DOHH2 (cell line): Measurements from ENCODE around the gene DCXR.

Experiments used
- EZH2phosphoT487 ChIP-seq: fragments of 200-600 bp; sonication (generic); IDR thresholded peaks from 2 replicates; pipeline ENCODE4 v1.6.1; 2017; ENCODE audit warnings: borderline replicate concordance, mild to moderate bottlenecking, antibody characterized with exemption, low read length, moderate library complexity, mixed read lengths
- TF ChIP-seq, protein P1 (sequence below): fragments of 200-600 bp; sonication (generic); IDR thresholded peaks from one replicate; pipeline ENCODE4 v1.5.1; 2014; ENCODE audit warnings: antibody characterized with exemption, mild to moderate bottlenecking, low read depth, low read length; ENCODE audit not compliant: poor library complexity, severe bottlenecking

DNA sequence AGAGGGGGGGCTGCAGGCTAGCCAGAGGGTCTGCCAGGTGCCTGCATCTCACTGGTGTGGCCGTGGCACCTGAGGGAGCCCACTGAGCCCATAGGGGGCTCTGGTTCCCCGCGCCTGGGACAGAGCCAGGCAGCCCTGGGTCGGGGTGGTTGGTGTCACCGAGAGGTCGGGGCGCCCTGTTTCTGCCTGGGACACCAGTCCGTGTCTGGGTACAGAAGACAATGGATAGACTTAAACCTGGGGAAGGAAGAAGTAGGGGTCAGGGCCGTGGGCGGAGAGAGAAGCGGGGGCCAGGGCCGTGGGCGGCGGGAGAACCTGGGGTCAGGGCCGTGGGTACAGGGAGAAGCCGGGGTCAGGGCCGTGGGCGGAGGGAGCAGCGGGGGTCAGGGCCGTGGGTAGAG is 11.1 kb upstream of the DCXR start:
- TF ChIP-seq, protein P1, sequence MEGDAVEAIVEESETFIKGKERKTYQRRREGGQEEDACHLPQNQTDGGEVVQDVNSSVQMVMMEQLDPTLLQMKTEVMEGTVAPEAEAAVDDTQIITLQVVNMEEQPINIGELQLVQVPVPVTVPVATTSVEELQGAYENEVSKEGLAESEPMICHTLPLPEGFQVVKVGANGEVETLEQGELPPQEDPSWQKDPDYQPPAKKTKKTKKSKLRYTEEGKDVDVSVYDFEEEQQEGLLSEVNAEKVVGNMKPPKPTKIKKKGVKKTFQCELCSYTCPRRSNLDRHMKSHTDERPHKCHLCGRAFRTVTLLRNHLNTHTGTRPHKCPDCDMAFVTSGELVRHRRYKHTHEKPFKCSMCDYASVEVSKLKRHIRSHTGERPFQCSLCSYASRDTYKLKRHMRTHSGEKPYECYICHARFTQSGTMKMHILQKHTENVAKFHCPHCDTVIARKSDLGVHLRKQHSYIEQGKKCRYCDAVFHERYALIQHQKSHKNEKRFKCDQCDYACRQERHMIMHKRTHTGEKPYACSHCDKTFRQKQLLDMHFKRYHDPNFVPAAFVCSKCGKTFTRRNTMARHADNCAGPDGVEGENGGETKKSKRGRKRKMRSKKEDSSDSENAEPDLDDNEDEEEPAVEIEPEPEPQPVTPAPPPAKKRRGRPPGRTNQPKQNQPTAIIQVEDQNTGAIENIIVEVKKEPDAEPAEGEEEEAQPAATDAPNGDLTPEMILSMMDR: no peak
- TF ChIP-seq EZH2phosphoT487: no peak
